Transverse colon (tissue), 3 donors: Measurements from ENCODE around the gene SLC4A2.

Experiments
- EP300 ChIP-seq: sonication (generic); formaldehyde crosslinking; IDR thresholded peaks from one replicate; pipeline ENCODE4 v1.6.1; 2017; ENCODE audit warnings: antibody characterized with exemption, low read depth
- POLR2A ChIP-seq: fragments of 450-650 bp; IDR thresholded peaks from one replicate; pipeline ENCODE4 v1.6.1; 2016; ENCODE audit warnings: antibody characterized with exemption, mild to moderate bottlenecking, moderate library complexity
- TF ChIP-seq, protein P1 (sequence below), 5 experiments: fragments of 200-600 bp in 3 of 5; fragments of 450-650 bp in 2 of 5; sonication (generic) in 3 of 5; IDR thresholded peaks; 1 replicate in 2 of 5; 2 replicates in 3 of 5; pipeline ENCODE4 v1.5.1; 2016 to 2017; ENCODE audit warnings: antibody characterized with exemption in 5 of 5, inconsistent platforms in 3 of 5, mild to moderate bottlenecking in 2 of 5, moderate library complexity in 1 of 5

- TF ChIP-seq, protein P1, sequence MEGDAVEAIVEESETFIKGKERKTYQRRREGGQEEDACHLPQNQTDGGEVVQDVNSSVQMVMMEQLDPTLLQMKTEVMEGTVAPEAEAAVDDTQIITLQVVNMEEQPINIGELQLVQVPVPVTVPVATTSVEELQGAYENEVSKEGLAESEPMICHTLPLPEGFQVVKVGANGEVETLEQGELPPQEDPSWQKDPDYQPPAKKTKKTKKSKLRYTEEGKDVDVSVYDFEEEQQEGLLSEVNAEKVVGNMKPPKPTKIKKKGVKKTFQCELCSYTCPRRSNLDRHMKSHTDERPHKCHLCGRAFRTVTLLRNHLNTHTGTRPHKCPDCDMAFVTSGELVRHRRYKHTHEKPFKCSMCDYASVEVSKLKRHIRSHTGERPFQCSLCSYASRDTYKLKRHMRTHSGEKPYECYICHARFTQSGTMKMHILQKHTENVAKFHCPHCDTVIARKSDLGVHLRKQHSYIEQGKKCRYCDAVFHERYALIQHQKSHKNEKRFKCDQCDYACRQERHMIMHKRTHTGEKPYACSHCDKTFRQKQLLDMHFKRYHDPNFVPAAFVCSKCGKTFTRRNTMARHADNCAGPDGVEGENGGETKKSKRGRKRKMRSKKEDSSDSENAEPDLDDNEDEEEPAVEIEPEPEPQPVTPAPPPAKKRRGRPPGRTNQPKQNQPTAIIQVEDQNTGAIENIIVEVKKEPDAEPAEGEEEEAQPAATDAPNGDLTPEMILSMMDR (IDR thresholded peaks at IDR 0.05), result no peak
- TF ChIP-seq EP300, result no peak
- no peak for TF ChIP-seq POLR2A
These were observed 42.9 kb upstream of the SLC4A2 start for GRCh38 chr7:151016505-151016904.
